ENCODE measurements around the gene KLHL3. TPM values are rescaled to one million over a fixed set of nuclear protein-coding genes. Genes with fewer than 3 reads are reported as not detected.
"Not testable (repeated sequence)": the region's sequence is repeated elsewhere in the genome, so short reads cannot be mapped to it uniquely, and the experiment has no call there.

Gene KLHL3
- total and polyA plus RNA-seq, 2 experiments from 2014 or later = 4.9 to 10.8 TPM

- no peak for TF ChIP-seq EZH2 (IDR thresholded peaks at IDR 0.05; ENCODE audit: low read depth, unreplicated experiment)
- TF ChIP-seq NANOG (IDR thresholded peaks at IDR 0.05; ENCODE audit: borderline replicate concordance) = no peak
- no peak for TF ChIP-seq EZH2phosphoT487 (IDR thresholded peaks at IDR 0.05; ENCODE audit: unreplicated experiment)
- TF ChIP-seq ZNF331 (CRISPR knock-in tag; IDR thresholded peaks at IDR 0.05; ENCODE audit: low read depth) = no peak
These were observed 88.5 kb downstream of the KLHL3 start (continued) for GRCh38 chr5:137647401-137647800.

GRCh38 chr5:137646761-137647160 lies 89.1 kb downstream of the KLHL3 start:
- Histone ChIP-seq H3K4me1 (ENCODE audit: insufficient read depth) (no peaks in the 10 kb centered on the region), H3K4me2 (no peak overlapping the region), H4K20me1 (replicated peaks; ENCODE audit: insufficient read depth) (no peaks in the 10 kb centered on the region), H2AFZ (no peak overlapping the region), H3F3A (replicated peaks; ENCODE audit: low read depth) (no peaks in the 10 kb centered on the region), H3K27me3 (ENCODE audit: insufficient read depth) (no peaks in the 10 kb centered on the region), H3K4me3 (no peak overlapping the region), H3K27ac (ENCODE audit: low read depth) (no peak overlapping the region), H3K9me2 (ENCODE audit: insufficient read depth) (no peaks in the 10 kb centered on the region), H3K79me2 (replicated peaks; ENCODE audit: insufficient read depth) (no peaks in the 10 kb centered on the region), H3K36me3 (ENCODE audit: insufficient read depth) (no peaks in the 10 kb centered on the region; the same call in 1 of the 2 replicates)
- Mint-ChIP-seq H3K36me3 (ENCODE audit: low read depth) (peaks cover 14% of the 10 kb centered on the region; the same call in 2 of the 3 replicates), H3K4me1 (no peaks in the 10 kb centered on the region), H3K9me3 (no peaks in the 10 kb centered on the region), H3K27ac (no peak overlapping the region), H3K27me3 (ENCODE audit: insufficient read depth, low read depth, poor library complexity) (peaks cover 2% of the 10 kb centered on the region), H3K4me3 (no peak overlapping the region)
- ATAC-seq = no peak
- TF ChIP-seq REST (IDR thresholded peaks at IDR 0.05; ENCODE audit: unreplicated experiment) = no peak
- TF ChIP-seq EZH2phosphoT487 (IDR thresholded peaks at IDR 0.05; ENCODE audit: unreplicated experiment) = no peak
- TF ChIP-seq ZNF114 (CRISPR knock-in tag; IDR thresholded peaks at IDR 0.05) = no peak
- no peak for TF ChIP-seq CTCF (conservative IDR thresholded peaks at IDR 0.05; ENCODE audit: low read depth in 2 of 2)
- no peak for DNase-seq (ENCODE audit: low spot score)

GRCh38 chr5:137643081-137643480 lies 92.8 kb downstream of the KLHL3 start:
- H3K36me3 ChIP-seq (ENCODE audit: insufficient read depth); H3K4me2 ChIP-seq; H3K27me3 Mint-ChIP-seq (ENCODE audit: insufficient read depth, low read depth, poor library complexity); H3K9me3 Mint-ChIP-seq; H3K4me3 Mint-ChIP-seq; DNase-seq (ENCODE audit: low spot score); H3K9me2 ChIP-seq (ENCODE audit: insufficient read depth); H3K4me1 ChIP-seq (ENCODE audit: insufficient read depth); ATAC-seq; H3K27me3 ChIP-seq (ENCODE audit: insufficient read depth); H3F3A ChIP-seq (replicated peaks; ENCODE audit: low read depth); H3K4me3 ChIP-seq; H3K27ac ChIP-seq (ENCODE audit: low read depth); H3K4me1 Mint-ChIP-seq; H4K20me1 ChIP-seq (replicated peaks; ENCODE audit: insufficient read depth); H2AFZ ChIP-seq; H3K79me2 ChIP-seq (replicated peaks; ENCODE audit: insufficient read depth); H3K27ac Mint-ChIP-seq: not testable (repeated sequence)
- H3K36me3 Mint-ChIP-seq (ENCODE audit: low read depth) = peaks cover 24% of the 10 kb centered on the region

All from GM23338 (cell line).